Skeletal muscle satellite cell (primary cell): Measurements from ENCODE around the gene BCL11A.

Experiments used
- H3K27me3 ChIP-seq: 2 replicates; pipeline ENCODE4 v1.7.0; 2013; ENCODE audit warnings: low read length; ENCODE audit not compliant: control insufficient read depth, insufficient read depth
- H3K36me3 ChIP-seq: 2 replicates; pipeline ENCODE4 v1.7.0; 2013; ENCODE audit warnings: mild to moderate bottlenecking, control low read depth, low read length; ENCODE audit not compliant: insufficient read depth
- H3K4me1 ChIP-seq: 2 replicates; pipeline ENCODE4 v1.7.0; 2013; ENCODE audit warnings: low read length; ENCODE audit not compliant: control insufficient read depth, insufficient read depth
- H3K4me2 ChIP-seq: 2 replicates; pipeline ENCODE4 v1.7.0; 2013; ENCODE audit warnings: mild to moderate bottlenecking, low read length
- H3K4me3 ChIP-seq: 2 replicates; pipeline ENCODE4 v1.7.0; 2013; ENCODE audit warnings: low read length
- H3K9ac ChIP-seq: 2 replicates; pipeline ENCODE4 v1.7.0; 2013; ENCODE audit warnings: mild to moderate bottlenecking, low read depth, low read length, moderate library complexity
- H3K9me3 ChIP-seq: replicated peaks from 2 replicates; pipeline ENCODE4 v1.7.0; 2013; ENCODE audit warnings: mild to moderate bottlenecking, control low read depth, low read length

BCL11A gene

GRCh38 chr2:60478660-60479059 lies 74.8 kb downstream of the BCL11A start:
- peaks cover 7% of the 10 kb centered on the region for H3K4me1 ChIP-seq
- no peaks in the 10 kb centered on the region for H3K27me3 ChIP-seq
- H3K9me3 ChIP-seq, result no peaks in the 10 kb centered on the region
- H3K9ac ChIP-seq, result no peak overlapping the region
- H3K4me3 ChIP-seq, result no peak overlapping the region
- no peaks in the 10 kb centered on the region for H3K36me3 ChIP-seq
- no peak overlapping the region for H3K4me2 ChIP-seq

GRCh38 chr2:60476206-60476954 lies 77.1 kb downstream of the BCL11A start:
- Histone ChIP-seq H3K4me3 (no peak overlapping the region), H3K9ac (no peak overlapping the region), H3K27me3 (no peaks in the 10 kb centered on the region), H3K36me3 (no peaks in the 10 kb centered on the region), H3K4me2 (no peak overlapping the region), H3K4me1 (no peaks in the 10 kb centered on the region), H3K9me3 (no peaks in the 10 kb centered on the region)

GRCh38 chr2:60475123-60475830 lies 78.2 kb downstream of the BCL11A start:
- H3K4me1 ChIP-seq, result no peaks in the 10 kb centered on the region

GRCh38 chr2:60474301-60474700 lies 79.2 kb downstream of the BCL11A start:
- no peaks in the 10 kb centered on the region for H3K36me3 ChIP-seq
- H3K4me3 ChIP-seq, result no peak overlapping the region
- H3K9me3 ChIP-seq, result no peaks in the 10 kb centered on the region
- no peak overlapping the region for H3K4me2 ChIP-seq
- H3K9ac ChIP-seq, result no peak overlapping the region
- H3K4me1 ChIP-seq, result no peaks in the 10 kb centered on the region
- no peaks in the 10 kb centered on the region for H3K27me3 ChIP-seq

More at GRCh38 chr2:60475123-60475830, 78.2 kb downstream of the BCL11A start:
- H3K9me3 ChIP-seq, result no peaks in the 10 kb centered on the region
- H3K27me3 ChIP-seq, result no peaks in the 10 kb centered on the region
- no peak overlapping the region for H3K9ac ChIP-seq
- no peaks in the 10 kb centered on the region for H3K36me3 ChIP-seq
- no peak overlapping the region for H3K4me2 ChIP-seq
- no peak overlapping the region for H3K4me3 ChIP-seq

GRCh38 chr2:60473546-60473945 lies 79.9 kb downstream of the BCL11A start:
- no peaks in the 10 kb centered on the region for H3K4me1 ChIP-seq
- H3K9ac ChIP-seq, result no peak overlapping the region
- H3K27me3 ChIP-seq, result no peaks in the 10 kb centered on the region
- no peak overlapping the region for H3K4me2 ChIP-seq
- no peaks in the 10 kb centered on the region for H3K36me3 ChIP-seq
- no peak overlapping the region for H3K4me3 ChIP-seq
- H3K9me3 ChIP-seq, result no peaks in the 10 kb centered on the region

- Histone ChIP-seq H3K9ac (no peak overlapping the region), H3K4me1 (no peaks in the 10 kb centered on the region), H3K9me3 (no peaks in the 10 kb centered on the region), H3K36me3 (no peaks in the 10 kb centered on the region), H3K4me2 (no peak overlapping the region), H3K4me3 (no peak overlapping the region), H3K27me3 (no peaks in the 10 kb centered on the region)
Observed at GRCh38 chr2:60472663-60473289, 80.7 kb downstream of the BCL11A start.

GRCh38 chr2:60472041-60472440 lies 81.4 kb downstream of the BCL11A start:
- H3K4me1 ChIP-seq, result no peaks in the 10 kb centered on the region
- no peak overlapping the region for H3K4me2 ChIP-seq
- H3K36me3 ChIP-seq, result no peaks in the 10 kb centered on the region
- H3K27me3 ChIP-seq, result no peaks in the 10 kb centered on the region
- no peak overlapping the region for H3K4me3 ChIP-seq
- no peak overlapping the region for H3K9ac ChIP-seq
- no peaks in the 10 kb centered on the region for H3K9me3 ChIP-seq

GRCh38 chr2:60470340-60470739 lies 83.1 kb downstream of the BCL11A start:
- H3K4me2 ChIP-seq, result no peak overlapping the region
- H3K4me1 ChIP-seq, result no peaks in the 10 kb centered on the region
- H3K36me3 ChIP-seq, result no peaks in the 10 kb centered on the region
- H3K9ac ChIP-seq, result no peak overlapping the region
- no peaks in the 10 kb centered on the region for H3K27me3 ChIP-seq
- H3K9me3 ChIP-seq, result no peaks in the 10 kb centered on the region
- H3K4me3 ChIP-seq, result no peak overlapping the region

- Histone ChIP-seq H3K36me3 (no peaks in the 10 kb centered on the region), H3K4me2 (no peak overlapping the region), H3K27me3 (no peaks in the 10 kb centered on the region), H3K4me3 (no peak overlapping the region), H3K9ac (no peak overlapping the region), H3K4me1 (no peaks in the 10 kb centered on the region), H3K9me3 (no peaks in the 10 kb centered on the region)
Observed at GRCh38 chr2:60469536-60470317, 83.7 kb downstream of the BCL11A start.

GRCh38 chr2:60468382-60469085 lies 84.9 kb downstream of the BCL11A start:
- H3K4me2 ChIP-seq, result no peak overlapping the region
- H3K36me3 ChIP-seq, result no peaks in the 10 kb centered on the region
- H3K9ac ChIP-seq, result no peak overlapping the region
- H3K9me3 ChIP-seq, result no peaks in the 10 kb centered on the region
- H3K4me1 ChIP-seq, result no peaks in the 10 kb centered on the region
- H3K4me3 ChIP-seq, result no peak overlapping the region
- no peaks in the 10 kb centered on the region for H3K27me3 ChIP-seq
